Upper lobe of left lung (tissue), 4 donors: ENCODE data around the gene YKT6.

Experiments used
- CTCF ChIP-seq, 6 experiments: fragments of 450-650 bp in 4 of 6; fragments of 200-600 bp in 2 of 6; sonication (generic) in 2 of 6; IDR thresholded peaks; one replicate each; pipeline ENCODE4 v1.5.1; 2016 to 2019; ENCODE audit warnings: antibody characterized with exemption in 6 of 6
- EP300 ChIP-seq, 4 donors: sonication (generic); formaldehyde crosslinking; IDR thresholded peaks; one replicate each; pipeline ENCODE4 v1.5.1; 2017; ENCODE audit warnings: antibody characterized with exemption in 4 of 4, control low read depth in 2 of 4
- POLR2A ChIP-seq, 4 donors: fragments of 450-650 bp; IDR thresholded peaks; one replicate each; pipeline ENCODE4 v1.5.1; 2016 to 2017; ENCODE audit warnings: antibody characterized with exemption in 4 of 4, mild to moderate bottlenecking in 2 of 4
- POLR2AphosphoS5 ChIP-seq, 2 donors: sonication (generic); formaldehyde crosslinking; IDR thresholded peaks; one replicate each; pipeline ENCODE4 v1.5.1; 2017; ENCODE audit warnings: antibody characterized with exemption in 2 of 2

DNA sequence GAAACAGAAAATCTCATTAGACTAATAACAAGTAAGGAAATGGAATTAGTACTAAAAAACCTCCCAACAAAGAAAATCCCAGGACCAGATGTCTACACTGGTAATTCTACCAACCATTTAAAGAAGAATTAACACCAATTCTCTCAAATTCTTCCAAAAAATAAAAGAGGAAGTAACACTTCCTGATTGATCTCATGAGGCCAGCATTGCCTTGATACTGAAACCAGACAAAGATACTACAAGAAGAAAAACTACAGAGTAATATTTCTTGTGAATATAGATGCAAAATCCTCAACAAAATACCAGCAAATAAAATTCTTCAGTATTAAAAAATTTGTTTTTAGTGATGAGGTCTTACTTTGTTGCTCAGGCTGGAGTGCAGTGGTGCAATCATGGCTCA lies 32.9 kb upstream of the YKT6 start:
- TF ChIP-seq POLR2A (IDR thresholded peaks at IDR 0.05), result no peak
- TF ChIP-seq POLR2AphosphoS5 (IDR thresholded peaks at IDR 0.05), result no peak
- no peak for TF ChIP-seq CTCF (IDR thresholded peaks at IDR 0.05)
- TF ChIP-seq EP300 (IDR thresholded peaks at IDR 0.05), result no peak
